H1 (cell line): ENCODE results near the gene APP. TPM values are rescaled to one million over a fixed set of nuclear protein-coding genes. Genes with fewer than 3 reads are reported as not detected.

Experiments used
- CTCF ChIA-PET: fragments of 300-600 bp; sonication (Branson Sonifier 250); formaldehyde crosslinking; loops from one replicate; lab custom pipeline; 2021; ENCODE audit not compliant: partially characterized antibody; lab: Charles Lee
- POLR2A ChIA-PET: fragments of 300-600 bp; sonication (Branson Sonifier 250); formaldehyde crosslinking; loops from one replicate; lab custom pipeline; 2021; ENCODE audit warnings: inconsistent platforms; ENCODE audit not compliant: partially characterized antibody; lab: Charles Lee
- DNase-seq, 2 experiments: peaks; one replicate each; pipeline versions ENCODE4 v3.0.0 to v3.0.0-alpha.2; 2010 to 2022; ENCODE audit warnings: low spot score in 2 of 2, low read depth in 1 of 2, mixed read lengths in 1 of 2
- FAIRE-seq: peaks from 2 replicates; lab custom pipeline; 2011; peaks lifted over from hg19 to GRCh38; lab: Jason Lieb, UNC
- H2AFZ ChIP-seq: 2 replicates; pipeline ENCODE4 v1.8.1; 2012; ENCODE audit warnings: low read length, inconsistent platforms
- H2AK5ac ChIP-seq: 2 replicates; pipeline ENCODE4 v1.6.1; 2013; ENCODE audit warnings: low read depth, low read length
- H2BK120ac ChIP-seq: replicated peaks from 2 replicates; pipeline ENCODE3; 2013; ENCODE audit warnings: low read depth, low read length, inconsistent platforms
- H2BK12ac ChIP-seq: 2 replicates; pipeline ENCODE4 v1.6.1; 2013; ENCODE audit warnings: low read depth, low read length
- H2BK15ac ChIP-seq: 2 replicates; pipeline ENCODE4 v1.6.1; 2013; ENCODE audit warnings: low read length
- H2BK20ac ChIP-seq: 2 replicates; pipeline ENCODE4 v1.6.1; 2013; ENCODE audit warnings: low read length
- H2BK5ac ChIP-seq: 2 replicates; pipeline ENCODE4 v1.6.1; 2013; ENCODE audit warnings: low read depth, low read length
- H3K14ac ChIP-seq: 2 replicates; pipeline ENCODE4 v1.6.1; 2013; ENCODE audit warnings: inconsistent platforms; ENCODE audit not compliant: insufficient read length
- H3K18ac ChIP-seq: 2 replicates; pipeline ENCODE4 v1.6.1; 2013; ENCODE audit warnings: low read length; ENCODE audit errors: extremely low read depth
- H3K23ac ChIP-seq: 2 replicates; pipeline ENCODE4 v1.6.1; 2013; ENCODE audit warnings: inconsistent platforms; ENCODE audit not compliant: insufficient read length
- H3K23me2 ChIP-seq: 2 replicates; pipeline ENCODE4 v1.6.1; 2013; ENCODE audit warnings: low read depth, low read length
- H3K27ac ChIP-seq: 2 replicates; pipeline ENCODE4 v1.6.1; 2011; ENCODE audit warnings: low read depth, low read length, inconsistent platforms
- H3K27me3 ChIP-seq, 4 experiments: replicated peaks in 1 of 4; 1 replicate in 1 of 4; 2 replicates in 3 of 4; pipeline versions ENCODE4 v1.6.1 to v1.8.1; 2011 to 2013; ENCODE audit warnings: low read length in 3 of 4, mild to moderate bottlenecking in 3 of 4, inconsistent platforms in 2 of 4, mixed read lengths in 2 of 4, moderate library complexity in 1 of 4; ENCODE audit not compliant: control insufficient read depth in 3 of 4, insufficient read depth in 3 of 4; ENCODE audit errors: extremely low read depth in 1 of 4
- H3K36me3 ChIP-seq, 4 experiments: 2 replicates each; pipeline versions ENCODE4 v1.6.1 to v1.8.1; 2011 to 2013; ENCODE audit warnings: mild to moderate bottlenecking in 4 of 4, low read length in 3 of 4, moderate library complexity in 2 of 4, control low read depth in 1 of 4, inconsistent platforms in 1 of 4; ENCODE audit not compliant: insufficient read depth in 4 of 4, control insufficient read depth in 2 of 4
- H3K4ac ChIP-seq: replicated peaks from 2 replicates; pipeline ENCODE3; 2013; ENCODE audit warnings: low read length, low read depth, mixed read lengths, inconsistent platforms; ENCODE audit not compliant: insufficient read length
- H3K4me1 ChIP-seq, 4 experiments: replicated peaks in 1 of 4; 1 replicate in 1 of 4; 2 replicates in 3 of 4; pipeline versions ENCODE4 v1.6.1 to v1.8.1; 2011 to 2013; ENCODE audit warnings: low read length in 3 of 4, inconsistent platforms in 2 of 4, mixed read lengths in 1 of 4; ENCODE audit not compliant: insufficient read depth in 4 of 4, control insufficient read depth in 3 of 4
- H3K4me2 ChIP-seq, 2 experiments: 2 replicates each; pipeline versions ENCODE4 v1.6.1 to v1.8.1; 2011 to 2013; ENCODE audit warnings: low read depth in 2 of 2, low read length in 2 of 2, control low read depth in 1 of 2, inconsistent platforms in 1 of 2, mild to moderate bottlenecking in 1 of 2; ENCODE audit not compliant: insufficient read depth in 1 of 2
- H3K4me3 ChIP-seq, 4 experiments: fragments of 200-600, 300-600 bp in 1 of 4; sonication (generic), shearing (Covaris generic), sonication (Bioruptor Twin) in 1 of 4; 2 replicates each; pipeline versions ENCODE4 v1.5.1 to v1.8.1; 2011 to 2016; ENCODE audit warnings: low read length in 4 of 4, low read depth in 3 of 4, control low read depth in 2 of 4, inconsistent platforms in 2 of 4, mild to moderate bottlenecking in 2 of 4, mixed read lengths in 1 of 4, moderate library complexity in 1 of 4; ENCODE audit not compliant: insufficient read depth in 2 of 4; ENCODE audit errors: extremely low read depth in 1 of 4
- H3K56ac ChIP-seq: replicated peaks from 2 replicates; pipeline ENCODE3; 2013; ENCODE audit warnings: low read depth, mild to moderate bottlenecking, mixed read lengths, low read length, inconsistent platforms; ENCODE audit not compliant: insufficient read length
- H3K79me1 ChIP-seq: 2 replicates; pipeline ENCODE4 v1.6.1; 2013; ENCODE audit warnings: low read depth, low read length, control low read depth
- H3K79me2 ChIP-seq, 2 experiments: 2 replicates each; pipeline versions ENCODE4 v1.6.1 to v1.8.1; 2012 to 2013; ENCODE audit warnings: low read length in 2 of 2, mild to moderate bottlenecking in 2 of 2, inconsistent platforms in 1 of 2; ENCODE audit not compliant: insufficient read depth in 2 of 2, control insufficient read depth in 1 of 2
- H3K9ac ChIP-seq, 4 experiments: replicated peaks in 1 of 4; 1 replicate in 1 of 4; 2 replicates in 3 of 4; pipeline versions ENCODE4 v1.6.1 to v1.8.1; 2011 to 2013; ENCODE audit warnings: low read depth in 3 of 4, low read length in 3 of 4, control low read depth in 2 of 4, mild to moderate bottlenecking in 2 of 4, moderate library complexity in 2 of 4, inconsistent platforms in 1 of 4; ENCODE audit errors: extremely low read depth in 1 of 4
- H3K9me3 ChIP-seq, 2 experiments: 2 replicates each; pipeline versions ENCODE4 v1.6.1 to v1.8.1; 2012 to 2013; ENCODE audit warnings: mild to moderate bottlenecking in 2 of 2, moderate library complexity in 2 of 2, control low read depth in 1 of 2, inconsistent platforms in 1 of 2, low read depth in 1 of 2, low read length in 1 of 2, mixed read lengths in 1 of 2; ENCODE audit not compliant: insufficient read depth in 2 of 2
- H4K20me1 ChIP-seq, 2 experiments: replicated peaks in 1 of 2; 2 replicates each; pipeline versions ENCODE3 to v1.8.1; 2011 to 2013; ENCODE audit warnings: inconsistent platforms in 2 of 2, low read length in 2 of 2, mild to moderate bottlenecking in 1 of 2; ENCODE audit not compliant: insufficient read depth in 2 of 2, control insufficient read depth in 1 of 2
- H4K5ac ChIP-seq: 2 replicates; pipeline ENCODE4 v1.6.1; 2013; ENCODE audit warnings: low read length, low read depth, mixed read lengths, inconsistent platforms; ENCODE audit not compliant: insufficient read length
- H4K8ac ChIP-seq: 2 replicates; pipeline ENCODE4 v1.8.0; 2013; ENCODE audit warnings: mild to moderate bottlenecking, moderate library complexity, low read length, inconsistent platforms; ENCODE audit not compliant: insufficient read depth; ENCODE audit errors: extremely low read depth
- H4K91ac ChIP-seq: replicated peaks from 2 replicates; pipeline ENCODE3; 2013; ENCODE audit warnings: low read length, mixed read lengths, inconsistent platforms; ENCODE audit not compliant: insufficient read length
- CBX5 ChIP-seq: fragments of 300-800, 300-1000 bp; sonication (generic); IDR thresholded peaks from 2 replicates; pipeline ENCODE4 v1.7.1; 2016; ENCODE audit warnings: antibody characterized with exemption, low read length, low read depth
- CHD2 ChIP-seq: IDR thresholded peaks from 2 replicates; pipeline ENCODE4 v1.6.1; 2012; ENCODE audit warnings: low read length, improper control_type of control experiment
- CTBP2 ChIP-seq: IDR thresholded peaks from 2 replicates; pipeline ENCODE4 v1.7.0; 2011; ENCODE audit warnings: borderline replicate concordance, mild to moderate bottlenecking, moderate library complexity, mixed read lengths, low read length; ENCODE audit not compliant: insufficient read depth, insufficient read length
- GTF2F1 ChIP-seq: IDR thresholded peaks from 2 replicates; pipeline ENCODE4 v1.6.1; 2012; ENCODE audit warnings: low read depth, low read length, improper control_type of control experiment, borderline replicate concordance
- HDAC6 ChIP-seq: IDR thresholded peaks from one replicate; pipeline ENCODE4 v1.7.1; 2012; ENCODE audit warnings: low read depth, mild to moderate bottlenecking, inconsistent platforms, low read length, moderate library complexity
- JUND ChIP-seq: IDR thresholded peaks from 2 replicates; pipeline ENCODE4 v1.6.1; 2011; ENCODE audit warnings: mild to moderate bottlenecking, improper control_type of control experiment, low read length
- RNF2 ChIP-seq: fragments of 200-900, 300-1000 bp; sonication (generic); IDR thresholded peaks from 2 replicates; pipeline ENCODE4 v1.7.1; 2016; ENCODE audit warnings: borderline replicate concordance, low read depth, mild to moderate bottlenecking, antibody characterized with exemption, low read length; ENCODE audit not compliant: poor library complexity, severe bottlenecking; ENCODE audit errors: missing control alignments
- SP1 ChIP-seq: IDR thresholded peaks from 2 replicates; pipeline ENCODE4 v1.6.1; 2011; ENCODE audit warnings: low read depth, low read length
- TCF12 ChIP-seq: IDR thresholded peaks from 2 replicates; pipeline ENCODE4 v1.6.1; 2011; ENCODE audit warnings: low read depth, mild to moderate bottlenecking, low read length
- TEAD4 ChIP-seq: IDR thresholded peaks from 2 replicates; pipeline ENCODE4 v1.6.1; 2012; ENCODE audit warnings: low read depth, low read length, inconsistent platforms, mixed read lengths
- WGBS, 2 experiments: shearing (Covaris generic) in 1 of 2; methylation state at CpG; one replicate each; pipeline versions ENCODE4 v1.1.6 to v1.1.7; 2013 to 2015; ENCODE audit warnings: low lambda C conversion rate in 2 of 2, mixed read lengths in 2 of 2, inconsistent platforms in 1 of 2, low coverage in 1 of 2, missing lambda C conversion rate in 1 of 2; ENCODE audit not compliant: insufficient replicate concordance in 2 of 2, insufficient coverage in 1 of 2, insufficient read length in 1 of 2; ENCODE audit errors: extremely low coverage in 1 of 2, missing lambda C conversion rate in 1 of 2; 5-methylcytosine and 5-hydroxymethylcytosine counted together
- polyA plus RNA-seq, 7 experiments: library from polyadenylated mRNA; depleted of rRNA in 3 of 7; stranded (reverse) in 5 of 7; unstranded in 2 of 7; fragments of >200 nt in 5 of 7; fragments of 200-250 nt in 2 of 7; gene quantifications; 1 replicate in 5 of 7; 2 replicates in 1 of 7; 4 replicates in 1 of 7; pipeline versions ENCODE4 v1.2.1 to v1.2.3, GENCODE V29; 2011 to 2013; ENCODE audit warnings: missing spikeins in 2 of 7, mixed read lengths in 2 of 7
- total RNA-seq: library from RNA; stranded (reverse); fragmentation: NEBNext Ultra II Directional; extraction: Animal tissue kit (Norgen Biotek cat#: 25700); gene quantifications from 2 replicates; pipeline ENCODE4 v1.2.1, GENCODE V29; 2021
- TF ChIP-seq, protein P1 (sequence below): IDR thresholded peaks from 2 replicates; pipeline ENCODE4 v1.6.1; 2012; ENCODE audit warnings: inconsistent platforms

APP gene
- total and polyA plus RNA-seq, 2 of the 8 experiments (the other 6 are each of a cell fraction or from before 2014, with no cell fraction given) = 375 to 551 TPM

DNA sequence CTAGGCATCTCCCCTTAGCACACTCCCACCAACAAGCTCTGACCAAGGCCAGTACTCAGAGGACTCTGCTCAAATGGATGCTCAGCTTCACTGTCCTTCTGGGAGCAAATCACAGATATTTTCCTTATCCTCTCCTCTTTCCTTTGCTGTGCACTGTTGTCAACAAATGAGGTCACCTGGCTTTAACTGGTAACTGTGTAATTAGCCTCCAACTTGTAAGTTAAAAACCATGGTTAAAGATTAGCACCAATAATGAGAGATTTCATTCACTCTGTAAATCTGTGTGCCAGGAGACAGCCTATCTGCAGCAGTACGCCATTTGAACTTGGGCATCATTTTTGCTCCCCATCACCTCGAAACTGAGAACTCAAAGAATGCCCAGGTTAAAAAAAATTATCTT is 286.3 kb downstream of the APP start:
- no peaks in the 10 kb centered on the region for H3K27me3 ChIP-seq
- CTCF ChIA-PET = interaction anchor here (0.9 to 1.9 kb wide), 6 partner anchors 9 to 46 kb away, joined by 3 to 8 read pairs (median 4); no protein-coding TSS in a partner anchor
- no peak overlapping the region for H3K14ac ChIP-seq
- H3K4ac ChIP-seq = no peak overlapping the region
- no peaks in the 10 kb centered on the region for H3K23me2 ChIP-seq
- H2BK5ac ChIP-seq = no peak overlapping the region; the same call in 1 of the 2 replicates
- H4K91ac ChIP-seq = no peak overlapping the region
- H3K27ac ChIP-seq = no peak overlapping the region
- 91% methylated on average over 2 of the region's 2 CpGs; no CpG with 5 or more reads in 1 of the 2 experiments for WGBS, 2 experiments
- no peak overlapping the region for H2AK5ac ChIP-seq
- no peak overlapping the region for H3K4me3 ChIP-seq
- TF ChIP-seq RNF2 = no peak
- TF ChIP-seq TCF12 = no peak
- TF ChIP-seq HDAC6 = no peak
- TF ChIP-seq TEAD4 = no peak
- TF ChIP-seq CTBP2 = no peak
- TF ChIP-seq, protein P1, sequence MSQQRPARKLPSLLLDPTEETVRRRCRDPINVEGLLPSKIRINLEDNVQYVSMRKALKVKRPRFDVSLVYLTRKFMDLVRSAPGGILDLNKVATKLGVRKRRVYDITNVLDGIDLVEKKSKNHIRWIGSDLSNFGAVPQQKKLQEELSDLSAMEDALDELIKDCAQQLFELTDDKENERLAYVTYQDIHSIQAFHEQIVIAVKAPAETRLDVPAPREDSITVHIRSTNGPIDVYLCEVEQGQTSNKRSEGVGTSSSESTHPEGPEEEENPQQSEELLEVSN = no peak
- no peak for TF ChIP-seq GTF2F1
- TF ChIP-seq CHD2 = no peak
- no peak for TF ChIP-seq JUND
- TF ChIP-seq SP1 = no peak
- no peak for TF ChIP-seq CBX5
- H3K4me2 ChIP-seq = no peak overlapping the region
- H3K36me3 ChIP-seq = peaks cover 4 to 48% (median 28%) of the 10 kb centered on the region in 4 experiments
- peaks cover 0 to 2% of the 10 kb centered on the region in 2 experiments for H4K20me1 ChIP-seq
- H2BK15ac ChIP-seq = no peak overlapping the region
- H3K23ac ChIP-seq = no peak overlapping the region
- no peak overlapping the region for H3K18ac ChIP-seq
- H4K5ac ChIP-seq = no peak overlapping the region
- no peak overlapping the region for H3K9ac ChIP-seq
- H3K9me3 ChIP-seq = no peaks in the 10 kb centered on the region
- no peaks in the 10 kb centered on the region for H3K79me2 ChIP-seq
- no peak for FAIRE-seq
- POLR2A ChIA-PET = no interaction called here
- no peak for DNase-seq
- no peak overlapping the region for H2BK120ac ChIP-seq
- H3K4me1 ChIP-seq = no peaks in the 10 kb centered on the region
- H3K79me1 ChIP-seq = no peaks in the 10 kb centered on the region; the same call in 1 of the 2 replicates
- no peak overlapping the region for H2BK12ac ChIP-seq
- no peak overlapping the region for H2BK20ac ChIP-seq
- no peak overlapping the region for H3K56ac ChIP-seq
- H4K8ac ChIP-seq = no peak overlapping the region
- H2AFZ ChIP-seq = no peak overlapping the region
